ENCODE measurements around the gene ANGPTL7. TPM values are rescaled to one million over a fixed set of nuclear protein-coding genes. Genes with fewer than 3 reads are reported as not detected.
A peak's percentile ranks its signal among the peaks of the same experiment; 100 is the strongest.

ANGPTL7 gene
- total and polyA plus RNA-seq, 4 donors, result 0.21 to 0.73 (median 0.37) TPM

DNA sequence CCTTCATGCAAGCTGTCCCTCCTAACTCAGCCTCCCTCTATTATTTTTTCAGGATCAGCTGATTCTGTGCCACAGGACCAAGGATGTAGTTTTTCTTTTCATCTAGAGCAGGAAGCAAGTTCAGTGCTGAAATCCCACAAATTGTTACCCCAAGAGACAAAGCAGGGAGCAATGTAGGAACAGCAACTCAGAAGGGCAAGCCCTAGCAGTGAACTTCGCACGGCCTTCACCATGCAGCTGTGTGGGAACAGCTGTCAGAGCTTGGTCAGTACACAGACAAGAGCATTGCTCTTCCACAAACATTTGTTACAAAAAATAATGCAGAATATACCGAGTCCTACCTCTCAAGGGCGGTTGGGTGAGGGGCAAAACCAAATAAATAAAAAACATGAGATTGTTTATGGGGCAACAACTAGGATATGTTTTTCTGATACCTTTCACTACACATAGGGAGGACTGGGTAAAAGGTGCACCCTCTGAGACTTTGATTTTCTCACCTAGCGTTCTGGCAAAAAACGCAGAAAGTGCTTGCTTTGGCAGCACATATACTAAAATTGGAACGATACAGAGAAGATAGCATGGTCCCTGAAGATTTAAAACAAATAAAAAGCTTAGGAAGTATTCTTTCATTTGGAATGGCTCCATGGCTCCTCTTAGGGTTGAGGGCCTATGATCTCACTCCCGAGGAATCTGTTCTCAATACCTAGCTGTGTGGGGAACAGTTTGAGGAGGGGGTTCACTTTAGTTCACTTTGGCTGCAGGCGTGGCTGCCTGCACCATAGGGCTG lies 37.1 kb upstream of the ANGPTL7 start:
- Histone ChIP-seq H3K9me3 (ENCODE audit: control insufficient read depth in 4 of 4, insufficient read depth in 3 of 4, low read length in 3 of 4) (no peaks in the 10 kb centered on the region), H3K4me3 (no peak overlapping the region), H3K4me1 (ENCODE audit: control insufficient read depth in 5 of 5, insufficient read depth in 5 of 5, low read length in 5 of 5) (peaks cover under 1 to 52% (median 28%) of the 10 kb centered on the region in 5 donors), H3K36me3 (ENCODE audit: control insufficient read depth in 4 of 4, insufficient read depth in 4 of 4, low read length in 4 of 4) (peaks cover 11 to 27% (median 18%) of the 10 kb centered on the region in 4 donors), H3K9ac (ENCODE audit: insufficient read depth in 1 of 2, low read length in 2 of 2) (peak overlapping the region in 1 of 2 donors; percentile 34), H3K27ac (ENCODE audit: low read depth in 1 of 2, low read length in 1 of 2) (peak overlapping the region in 1 of 2 donors; percentile 56), H3K27me3 (ENCODE audit: control insufficient read depth in 3 of 3, insufficient read depth in 3 of 3, low read length in 2 of 3) (no peaks in the 10 kb centered on the region)
- TF ChIP-seq, protein P1, sequence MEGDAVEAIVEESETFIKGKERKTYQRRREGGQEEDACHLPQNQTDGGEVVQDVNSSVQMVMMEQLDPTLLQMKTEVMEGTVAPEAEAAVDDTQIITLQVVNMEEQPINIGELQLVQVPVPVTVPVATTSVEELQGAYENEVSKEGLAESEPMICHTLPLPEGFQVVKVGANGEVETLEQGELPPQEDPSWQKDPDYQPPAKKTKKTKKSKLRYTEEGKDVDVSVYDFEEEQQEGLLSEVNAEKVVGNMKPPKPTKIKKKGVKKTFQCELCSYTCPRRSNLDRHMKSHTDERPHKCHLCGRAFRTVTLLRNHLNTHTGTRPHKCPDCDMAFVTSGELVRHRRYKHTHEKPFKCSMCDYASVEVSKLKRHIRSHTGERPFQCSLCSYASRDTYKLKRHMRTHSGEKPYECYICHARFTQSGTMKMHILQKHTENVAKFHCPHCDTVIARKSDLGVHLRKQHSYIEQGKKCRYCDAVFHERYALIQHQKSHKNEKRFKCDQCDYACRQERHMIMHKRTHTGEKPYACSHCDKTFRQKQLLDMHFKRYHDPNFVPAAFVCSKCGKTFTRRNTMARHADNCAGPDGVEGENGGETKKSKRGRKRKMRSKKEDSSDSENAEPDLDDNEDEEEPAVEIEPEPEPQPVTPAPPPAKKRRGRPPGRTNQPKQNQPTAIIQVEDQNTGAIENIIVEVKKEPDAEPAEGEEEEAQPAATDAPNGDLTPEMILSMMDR (IDR thresholded peaks at IDR 0.05; ENCODE audit: control extremely low read depth, extremely low read depth), result no peak
- WGBS, 2 donors, result 62 to 84% methylated on average over 9 of the region's 9 CpGs
- DNase-seq (peak; percentile 52 to 80 (median 59)), ATAC-seq (ENCODE audit: insufficient read depth, low FRiP score) (no peak)

DNA sequence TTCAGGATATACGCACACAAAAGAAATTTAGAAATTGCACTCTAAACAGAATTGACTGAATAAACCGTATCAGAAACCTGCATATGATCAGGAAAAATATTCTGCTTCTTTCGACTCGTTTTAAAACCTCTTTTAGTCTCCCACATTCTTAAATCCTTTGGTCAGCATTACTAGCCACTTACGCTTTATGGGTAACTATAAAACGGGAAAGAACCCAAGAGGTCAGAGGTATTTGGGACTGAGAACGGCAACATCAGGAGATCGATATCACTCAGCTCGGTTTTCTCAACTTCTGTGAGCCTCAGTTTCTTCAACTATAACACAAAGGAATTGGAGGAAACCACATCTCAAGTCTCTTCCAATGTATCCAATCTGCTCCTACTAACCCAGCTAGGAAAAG lies 36.4 kb upstream of the ANGPTL7 start:
- Histone ChIP-seq H3K4me1 (ENCODE audit: control insufficient read depth in 5 of 5, insufficient read depth in 5 of 5, low read length in 5 of 5) (peaks cover 7 to 52% (median 32%) of the 10 kb centered on the region in 5 donors), H3K27me3 (ENCODE audit: control insufficient read depth in 3 of 3, insufficient read depth in 3 of 3, low read length in 2 of 3) (no peaks in the 10 kb centered on the region), H3K4me3 (no peak overlapping the region), H3K9me3 (ENCODE audit: control insufficient read depth in 4 of 4, insufficient read depth in 3 of 4, low read length in 3 of 4) (no peaks in the 10 kb centered on the region), H3K9ac (ENCODE audit: insufficient read depth in 1 of 2, low read length in 2 of 2) (peak overlapping the region in 1 of 2 donors; percentile 47), H3K27ac (ENCODE audit: low read depth in 1 of 2, low read length in 1 of 2) (no peak overlapping the region), H3K36me3 (ENCODE audit: control insufficient read depth in 4 of 4, insufficient read depth in 4 of 4, low read length in 4 of 4) (peaks cover 14 to 25% (median 17%) of the 10 kb centered on the region in 4 donors)
- ATAC-seq (ENCODE audit: insufficient read depth, low FRiP score), result no peak
- WGBS, 2 donors, result 76 to 89% methylated on average over 9 of the region's 9 CpGs
- TF ChIP-seq, protein P1 (IDR thresholded peaks at IDR 0.05; ENCODE audit: control extremely low read depth, extremely low read depth), result no peak
- no peak for DNase-seq

DNA sequence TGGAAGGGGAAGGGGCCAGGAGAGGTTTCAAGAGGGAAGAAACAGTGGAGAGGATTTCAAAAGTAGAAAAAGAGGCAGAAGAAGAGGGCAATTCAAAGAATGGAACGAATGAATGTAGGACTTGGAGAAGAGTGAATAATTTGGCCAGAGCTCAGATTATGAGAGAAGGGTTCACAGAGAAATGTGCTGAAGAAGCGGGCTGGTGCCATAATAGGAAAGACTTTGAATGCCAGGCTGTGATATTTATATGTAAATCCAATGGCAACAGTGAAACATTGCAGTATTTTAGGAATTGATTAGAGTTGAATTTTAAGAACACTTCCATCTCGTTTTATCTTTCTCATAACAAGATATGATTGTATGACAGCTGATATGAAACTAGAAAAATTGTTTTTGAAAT lies 36.0 kb upstream of the ANGPTL7 start:
- no peaks in the 10 kb centered on the region for H3K9me3 ChIP-seq (ENCODE audit: control insufficient read depth in 4 of 4, insufficient read depth in 3 of 4, low read length in 3 of 4)
- H3K4me1 ChIP-seq (ENCODE audit: control insufficient read depth in 5 of 5, insufficient read depth in 5 of 5, low read length in 5 of 5), result peaks cover 8 to 52% (median 32%) of the 10 kb centered on the region in 5 donors
- TF ChIP-seq, protein P1 (IDR thresholded peaks at IDR 0.05; ENCODE audit: control extremely low read depth, extremely low read depth), result no peak
- H3K27ac ChIP-seq (ENCODE audit: low read depth in 1 of 2, low read length in 1 of 2), result no peak overlapping the region
- 67 to 79% methylated on average over 3 of the region's 3 CpGs for WGBS, 2 donors
- H3K36me3 ChIP-seq (ENCODE audit: control insufficient read depth in 4 of 4, insufficient read depth in 4 of 4, low read length in 4 of 4), result peaks cover 14 to 24% (median 17%) of the 10 kb centered on the region in 4 donors
- no peaks in the 10 kb centered on the region for H3K27me3 ChIP-seq (ENCODE audit: control insufficient read depth in 3 of 3, insufficient read depth in 3 of 3, low read length in 2 of 3)
- no peak for DNase-seq
- no peak overlapping the region for H3K4me3 ChIP-seq
- ATAC-seq (ENCODE audit: insufficient read depth, low FRiP score), result no peak
- no peak overlapping the region for H3K9ac ChIP-seq (ENCODE audit: insufficient read depth in 1 of 2, low read length in 2 of 2)

Data from lung (tissue), 12 donors.